ENCODE results near the gene GRN.

DNA sequence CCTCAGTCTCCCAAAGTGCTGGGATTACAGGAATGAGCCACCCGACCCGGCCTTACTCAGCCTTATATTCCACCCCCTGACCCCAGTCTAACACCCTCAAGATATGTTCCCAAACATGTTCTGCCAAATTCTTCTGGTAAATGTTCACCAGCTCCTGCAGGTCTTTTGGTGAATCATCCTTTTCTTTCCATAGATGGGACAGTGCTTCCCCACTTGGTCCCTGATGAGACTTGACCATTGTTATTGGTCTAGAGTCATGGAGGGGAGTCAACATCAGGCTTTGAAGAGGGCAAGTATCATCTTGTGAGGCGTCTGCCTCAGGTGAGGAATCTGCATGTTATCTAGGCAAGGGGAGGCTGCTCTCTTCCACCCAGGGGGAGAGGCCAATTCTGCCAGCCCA is 47.1 kb upstream of the GRN start:
- TF ChIP-seq, protein P1, sequence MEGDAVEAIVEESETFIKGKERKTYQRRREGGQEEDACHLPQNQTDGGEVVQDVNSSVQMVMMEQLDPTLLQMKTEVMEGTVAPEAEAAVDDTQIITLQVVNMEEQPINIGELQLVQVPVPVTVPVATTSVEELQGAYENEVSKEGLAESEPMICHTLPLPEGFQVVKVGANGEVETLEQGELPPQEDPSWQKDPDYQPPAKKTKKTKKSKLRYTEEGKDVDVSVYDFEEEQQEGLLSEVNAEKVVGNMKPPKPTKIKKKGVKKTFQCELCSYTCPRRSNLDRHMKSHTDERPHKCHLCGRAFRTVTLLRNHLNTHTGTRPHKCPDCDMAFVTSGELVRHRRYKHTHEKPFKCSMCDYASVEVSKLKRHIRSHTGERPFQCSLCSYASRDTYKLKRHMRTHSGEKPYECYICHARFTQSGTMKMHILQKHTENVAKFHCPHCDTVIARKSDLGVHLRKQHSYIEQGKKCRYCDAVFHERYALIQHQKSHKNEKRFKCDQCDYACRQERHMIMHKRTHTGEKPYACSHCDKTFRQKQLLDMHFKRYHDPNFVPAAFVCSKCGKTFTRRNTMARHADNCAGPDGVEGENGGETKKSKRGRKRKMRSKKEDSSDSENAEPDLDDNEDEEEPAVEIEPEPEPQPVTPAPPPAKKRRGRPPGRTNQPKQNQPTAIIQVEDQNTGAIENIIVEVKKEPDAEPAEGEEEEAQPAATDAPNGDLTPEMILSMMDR (IDR thresholded peaks at IDR 0.05) = no peak
- no peak for TF ChIP-seq POLR2AphosphoS5 (IDR thresholded peaks at IDR 0.05)
- TF ChIP-seq EP300 (IDR thresholded peaks at IDR 0.05) = no peak
- no peak for TF ChIP-seq POLR2A (IDR thresholded peaks at IDR 0.05; ENCODE audit: low read depth)
